SK-N-SH (cell line): ENCODE results near the gene METTL23. TPM values are rescaled to one million over a fixed set of nuclear protein-coding genes. Genes with fewer than 3 reads are reported as not detected.
A peak's percentile ranks its signal among the peaks of the same experiment; 100 is the strongest.

ENCODE experiments used
- CTCF ChIA-PET: fragments of 300-600, 350-600 bp; formaldehyde crosslinking; extraction: SDS; loops from one replicate; lab custom pipeline; 2021; lab: Yijun Ruan, JAX
- POLR2A ChIA-PET: fragments of 350-600 bp; sonication (Branson Sonifier 250); formaldehyde crosslinking; extraction: SDS; loops from one replicate; lab custom pipeline; 2020; ENCODE audit warnings: antibody characterized with exemption, inconsistent platforms; lab: Yijun Ruan, JAX
- DNase-seq: peaks from one replicate; pipeline ENCODE4 v3.0.0; 2012
- H2AFZ ChIP-seq: fragments of 200-600 bp; sonication (generic); 2 replicates; pipeline ENCODE4 v1.8.1; 2016; ENCODE audit warnings: antibody characterized with exemption, mild to moderate bottlenecking, low read depth
- H3F3A ChIP-seq: fragments of 200-600 bp; sonication (generic); replicated peaks from 2 replicates; pipeline ENCODE3; 2016; ENCODE audit warnings: antibody characterized with exemption, mild to moderate bottlenecking; ENCODE audit not compliant: insufficient read depth
- H3K27ac ChIP-seq, 2 experiments: fragments of 200-500 bp in 1 of 2; fragments of 200-600 bp in 1 of 2; sonication (Bioruptor generic) in 1 of 2; sonication (generic), shearing (Covaris generic) in 1 of 2; 2 replicates each; pipeline versions ENCODE4 v1.5.1 to v1.6.1; 2014 to 2016; ENCODE audit warnings: low read depth in 2 of 2, inconsistent platforms in 1 of 2, low read length in 1 of 2, mild to moderate bottlenecking in 1 of 2, mixed read lengths in 1 of 2
- H3K27me3 ChIP-seq: fragments of 200-600 bp; sonication (generic), shearing (Covaris generic); 2 replicates; pipeline ENCODE4 v1.6.1; 2016; ENCODE audit warnings: mixed run types; ENCODE audit not compliant: insufficient read depth
- H3K36me3 ChIP-seq, 2 experiments: fragments of 200-500 bp in 1 of 2; fragments of 200-600 bp in 1 of 2; sonication (Bioruptor generic) in 1 of 2; sonication (generic) in 1 of 2; replicated peaks in 1 of 2; 2 replicates each; pipeline versions ENCODE3 to v1.5.1; 2014 to 2016; ENCODE audit warnings: low read length in 1 of 2, mild to moderate bottlenecking in 1 of 2; ENCODE audit not compliant: insufficient read depth in 2 of 2, control insufficient read depth in 1 of 2
- H3K4me1 ChIP-seq, 2 experiments: fragments of 200-500 bp in 1 of 2; fragments of 200-600 bp in 1 of 2; sonication (Bioruptor generic) in 1 of 2; sonication (generic), shearing (Covaris generic) in 1 of 2; 2 replicates each; pipeline versions ENCODE4 v1.5.1 to v1.6.1; 2014 to 2016; ENCODE audit warnings: low read depth in 1 of 2, low read length in 1 of 2, mixed run types in 1 of 2; ENCODE audit not compliant: insufficient read depth in 2 of 2, control insufficient read depth in 1 of 2
- H3K4me2 ChIP-seq: fragments of 200-600 bp; sonication (generic), shearing (Covaris generic); 2 replicates; pipeline ENCODE4 v1.6.1; 2017; ENCODE audit warnings: mixed run types
- H3K4me3 ChIP-seq, 2 experiments: fragments of 200-500 bp in 1 of 2; fragments of 200-600 bp in 1 of 2; sonication (Bioruptor generic) in 1 of 2; sonication (generic), shearing (Covaris generic) in 1 of 2; 2 replicates each; pipeline versions ENCODE4 v1.5.1 to v1.8.1; 2014 to 2016; ENCODE audit warnings: low read depth in 2 of 2, inconsistent platforms in 1 of 2, low read length in 1 of 2, mild to moderate bottlenecking in 1 of 2, mixed read lengths in 1 of 2, moderate library complexity in 1 of 2
- H3K79me2 ChIP-seq: fragments of 200-600 bp; sonication (generic); 2 replicates; pipeline ENCODE4 v1.8.1; 2017; ENCODE audit warnings: mild to moderate bottlenecking; ENCODE audit not compliant: insufficient read depth
- H3K9ac ChIP-seq: fragments of 200-600 bp; sonication (generic); 2 replicates; pipeline ENCODE4 v1.6.1; 2017; ENCODE audit warnings: mixed run types
- H3K9me2 ChIP-seq: fragments of 200-600 bp; sonication (generic); 2 replicates; pipeline ENCODE4 v1.6.1; 2017; ENCODE audit warnings: mixed run types
- H3K9me3 ChIP-seq: fragments of 200-600 bp; sonication (generic); 2 replicates; pipeline ENCODE4 v1.6.1; 2017; ENCODE audit warnings: mixed run types, mild to moderate bottlenecking, moderate library complexity
- H4K20me1 ChIP-seq: fragments of 200-600 bp; sonication (generic); 2 replicates; pipeline ENCODE4 v1.6.1; 2017; ENCODE audit warnings: mild to moderate bottlenecking, mixed run types; ENCODE audit not compliant: insufficient read depth
- CTCF ChIP-seq: fragments of 200-600 bp; sonication (generic); IDR thresholded peaks from 2 replicates; pipeline ENCODE4 v1.6.1; 2017; ENCODE audit warnings: antibody characterized with exemption, mild to moderate bottlenecking, moderate library complexity
- ELF1 ChIP-seq: IDR thresholded peaks from 2 replicates; pipeline ENCODE4 v1.4.0; 2012
- EP300 ChIP-seq, 2 experiments: IDR thresholded peaks; 2 replicates each; pipeline versions ENCODE4 v1.4.0 to v1.6.1; 2012; ENCODE audit warnings: borderline replicate concordance in 1 of 2, low read depth in 1 of 2, low read length in 1 of 2
- EZH2phosphoT487 ChIP-seq: fragments of 200-600 bp; sonication (generic); IDR thresholded peaks from 2 replicates; pipeline ENCODE4 v1.6.1; 2017; ENCODE audit warnings: low read depth, mixed run types, mild to moderate bottlenecking, antibody characterized with exemption, moderate library complexity, borderline replicate concordance
- FOSL2 ChIP-seq: IDR thresholded peaks from 2 replicates; pipeline ENCODE4 v1.4.0; 2012; ENCODE audit warnings: low read depth, mild to moderate bottlenecking, moderate library complexity, borderline replicate concordance
- GABPA ChIP-seq: IDR thresholded peaks from 2 replicates; pipeline ENCODE4 v1.4.0; 2012; ENCODE audit warnings: low read depth, mild to moderate bottlenecking
- GATA2 ChIP-seq: sonication (generic); formaldehyde crosslinking; IDR thresholded peaks from 2 replicates; pipeline ENCODE4 v1.5.0; 2020; ENCODE audit warnings: mild to moderate bottlenecking, missing genetic modification reagents
- IRF3 ChIP-seq: fragments of 150-350 bp; IDR thresholded peaks from 2 replicates; pipeline ENCODE4 v1.6.1; 2016; ENCODE audit warnings: mild to moderate bottlenecking, low read depth, low read length
- MXI1 ChIP-seq: IDR thresholded peaks from 2 replicates; pipeline ENCODE4 v1.6.1; 2012; ENCODE audit warnings: mild to moderate bottlenecking, low read depth, low read length, improper control_type of control experiment
- NFIC ChIP-seq: IDR thresholded peaks from 2 replicates; pipeline ENCODE4 v1.4.0; 2012; ENCODE audit warnings: borderline replicate concordance
- NRF1 ChIP-seq: IDR thresholded peaks from 2 replicates; pipeline ENCODE4 v1.6.1; 2012; ENCODE audit warnings: low read depth, mild to moderate bottlenecking, low read length
- POLR2AphosphoS5 ChIP-seq: IDR thresholded peaks from 2 replicates; pipeline ENCODE4 v1.6.1; 2012; ENCODE audit warnings: low read depth, low read length
- RFX5 ChIP-seq: IDR thresholded peaks from 2 replicates; pipeline ENCODE4 v1.6.1; 2012; ENCODE audit warnings: mild to moderate bottlenecking, improper control_type of control experiment, low read length
- SMC3 ChIP-seq: IDR thresholded peaks from 2 replicates; pipeline ENCODE4 v1.6.1; 2012; ENCODE audit warnings: low read depth, low read length, improper control_type of control experiment
- YY1 ChIP-seq: IDR thresholded peaks from 2 replicates; pipeline ENCODE4 v1.4.0; 2012; ENCODE audit warnings: low read depth, mild to moderate bottlenecking
- WGBS: methylation state at CpG from one replicate; pipeline ENCODE4 v1.1.6; 2017; ENCODE audit warnings: low lambda C conversion rate; 5-methylcytosine and 5-hydroxymethylcytosine counted together
- polyA plus RNA-seq, 3 experiments: library from polyadenylated mRNA; depleted of rRNA; stranded (reverse); fragments of >200 nt; gene quantifications; 2 replicates each; pipeline ENCODE4 v1.2.3, GENCODE V29; 2012
- TF ChIP-seq, protein P1 (sequence below): fragments of 150-350 bp; IDR thresholded peaks from 2 replicates; pipeline ENCODE4 v1.6.1; 2017; ENCODE audit warnings: antibody characterized with exemption, low read length, low read depth, borderline replicate concordance
- TF ChIP-seq, protein P2 (sequence below): IDR thresholded peaks from 2 replicates; pipeline ENCODE4 v1.4.0; 2012; ENCODE audit warnings: low read depth
- TF ChIP-seq, protein P3 (sequence below): IDR thresholded peaks from 2 replicates; pipeline ENCODE4 v1.6.1; 2012; ENCODE audit warnings: mild to moderate bottlenecking, low read depth, low read length, moderate library complexity
- TF ChIP-seq, protein P4 (sequence below): IDR thresholded peaks from 2 replicates; pipeline ENCODE4 v1.4.0; 2012; ENCODE audit warnings: low read depth, borderline replicate concordance

METTL23 gene
- polyA plus RNA-seq, 1 of the 3 experiments (the other 2 are of a cell fraction): 75.9 TPM

DNA sequence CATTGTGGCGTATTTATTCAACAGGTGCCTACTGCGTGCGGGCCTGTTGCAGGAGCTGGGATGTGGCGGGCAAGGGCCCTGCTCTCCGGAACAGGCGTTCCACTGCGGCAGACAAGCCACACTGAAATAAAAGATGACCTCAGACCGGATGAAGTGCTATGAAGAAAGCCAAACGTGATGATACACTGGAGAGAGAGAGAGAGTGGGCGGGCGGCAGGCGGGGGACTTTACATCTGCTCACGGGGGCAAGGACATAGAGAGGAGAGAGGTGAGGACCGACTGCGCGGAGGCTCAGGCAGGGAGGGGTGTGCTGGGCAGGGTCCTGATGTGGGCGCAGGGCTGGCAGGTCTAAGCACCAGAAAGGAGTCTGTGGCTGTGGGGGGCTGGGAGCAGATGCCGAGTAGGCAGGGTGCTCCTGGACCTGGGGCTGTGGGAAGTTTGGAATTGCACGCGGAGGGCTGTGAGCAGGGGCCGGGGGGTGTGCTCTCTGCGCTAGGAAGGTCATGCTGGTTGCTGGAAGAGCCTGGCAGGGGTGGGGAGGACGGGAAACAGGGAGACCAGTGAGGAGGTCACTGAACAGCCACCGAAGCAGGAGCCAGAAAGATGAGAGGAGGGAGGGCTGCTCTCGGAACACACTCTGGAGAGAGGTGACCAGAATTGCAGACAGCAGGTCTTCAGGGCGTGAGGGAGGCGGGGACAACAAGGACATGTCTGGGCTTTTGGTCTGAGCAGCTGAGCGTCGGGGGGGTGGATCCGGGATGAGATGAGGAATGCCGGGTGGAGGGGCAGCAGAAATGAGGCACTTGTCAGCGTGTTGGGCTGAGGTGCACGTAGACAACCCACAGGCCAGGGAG lies 25.8 kb upstream of the METTL23 start (continued):
- no peak for TF ChIP-seq CTCF
- TF ChIP-seq NRF1: no peak
- peak; percentile 51; the same call in 1 of the 2 replicates for TF ChIP-seq POLR2AphosphoS5
- TF ChIP-seq, protein P1, sequence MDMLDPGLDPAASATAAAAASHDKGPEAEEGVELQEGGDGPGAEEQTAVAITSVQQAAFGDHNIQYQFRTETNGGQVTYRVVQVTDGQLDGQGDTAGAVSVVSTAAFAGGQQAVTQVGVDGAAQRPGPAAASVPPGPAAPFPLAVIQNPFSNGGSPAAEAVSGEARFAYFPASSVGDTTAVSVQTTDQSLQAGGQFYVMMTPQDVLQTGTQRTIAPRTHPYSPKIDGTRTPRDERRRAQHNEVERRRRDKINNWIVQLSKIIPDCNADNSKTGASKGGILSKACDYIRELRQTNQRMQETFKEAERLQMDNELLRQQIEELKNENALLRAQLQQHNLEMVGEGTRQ: no peak
- TF ChIP-seq SMC3: no peak
- no peak; the same call in 1 of the 2 replicates for TF ChIP-seq FOSL2
- no peak for TF ChIP-seq ELF1
- TF ChIP-seq RFX5: no peak

- Histone ChIP-seq H4K20me1 (peaks cover 63% of the 10 kb centered on the region), H3K9ac (no peak overlapping the region), H3K27ac (peak overlapping the region; percentile 78 to 84), H2AFZ (no peak overlapping the region), H3F3A (peaks cover 34% of the 10 kb centered on the region), H3K9me3 (no peaks in the 10 kb centered on the region), H3K9me2 (no peaks in the 10 kb centered on the region), H3K27me3 (no peaks in the 10 kb centered on the region), H3K79me2 (peaks cover 98% of the 10 kb centered on the region), H3K4me2 (peak overlapping the region; percentile 83), H3K4me3 (no peak overlapping the region), H3K36me3 (no peaks in the 10 kb centered on the region), H3K4me1 (peaks cover 26 to 45% of the 10 kb centered on the region in 2 experiments)
- ChIA-PET CTCF (interaction anchor here (0.8 to 8.3 kb wide), 8 partner anchors 9 to 365 kb away, joined by 3 to 50 read pairs (median 6); partner anchors contain the start of gene MXRA7), POLR2A (interaction anchor here (1.0 to 2.1 kb wide), 2 partner anchors 8 to 158 kb away, joined by 3 to 6 read pairs; no protein-coding TSS in a partner anchor)
- no peak for DNase-seq
- WGBS: 71% methylated on average over 11 of the region's 11 CpGs
- no peak for TF ChIP-seq GABPA
- no peak for TF ChIP-seq MXI1
- TF ChIP-seq, protein P2, sequence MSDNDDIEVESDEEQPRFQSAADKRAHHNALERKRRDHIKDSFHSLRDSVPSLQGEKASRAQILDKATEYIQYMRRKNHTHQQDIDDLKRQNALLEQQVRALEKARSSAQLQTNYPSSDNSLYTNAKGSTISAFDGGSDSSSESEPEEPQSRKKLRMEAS: no peak
- TF ChIP-seq YY1: no peak
- no peak for TF ChIP-seq IRF3
- TF ChIP-seq EP300 (IDR thresholded peaks at IDR 0.05; ENCODE audit: borderline replicate concordance in 1 of 2, low read depth in 1 of 2, low read length in 1 of 2): no peak
- TF ChIP-seq, protein P3, sequence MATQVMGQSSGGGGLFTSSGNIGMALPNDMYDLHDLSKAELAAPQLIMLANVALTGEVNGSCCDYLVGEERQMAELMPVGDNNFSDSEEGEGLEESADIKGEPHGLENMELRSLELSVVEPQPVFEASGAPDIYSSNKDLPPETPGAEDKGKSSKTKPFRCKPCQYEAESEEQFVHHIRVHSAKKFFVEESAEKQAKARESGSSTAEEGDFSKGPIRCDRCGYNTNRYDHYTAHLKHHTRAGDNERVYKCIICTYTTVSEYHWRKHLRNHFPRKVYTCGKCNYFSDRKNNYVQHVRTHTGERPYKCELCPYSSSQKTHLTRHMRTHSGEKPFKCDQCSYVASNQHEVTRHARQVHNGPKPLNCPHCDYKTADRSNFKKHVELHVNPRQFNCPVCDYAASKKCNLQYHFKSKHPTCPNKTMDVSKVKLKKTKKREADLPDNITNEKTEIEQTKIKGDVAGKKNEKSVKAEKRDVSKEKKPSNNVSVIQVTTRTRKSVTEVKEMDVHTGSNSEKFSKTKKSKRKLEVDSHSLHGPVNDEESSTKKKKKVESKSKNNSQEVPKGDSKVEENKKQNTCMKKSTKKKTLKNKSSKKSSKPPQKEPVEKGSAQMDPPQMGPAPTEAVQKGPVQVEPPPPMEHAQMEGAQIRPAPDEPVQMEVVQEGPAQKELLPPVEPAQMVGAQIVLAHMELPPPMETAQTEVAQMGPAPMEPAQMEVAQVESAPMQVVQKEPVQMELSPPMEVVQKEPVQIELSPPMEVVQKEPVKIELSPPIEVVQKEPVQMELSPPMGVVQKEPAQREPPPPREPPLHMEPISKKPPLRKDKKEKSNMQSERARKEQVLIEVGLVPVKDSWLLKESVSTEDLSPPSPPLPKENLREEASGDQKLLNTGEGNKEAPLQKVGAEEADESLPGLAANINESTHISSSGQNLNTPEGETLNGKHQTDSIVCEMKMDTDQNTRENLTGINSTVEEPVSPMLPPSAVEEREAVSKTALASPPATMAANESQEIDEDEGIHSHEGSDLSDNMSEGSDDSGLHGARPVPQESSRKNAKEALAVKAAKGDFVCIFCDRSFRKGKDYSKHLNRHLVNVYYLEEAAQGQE: no peak
- no peak for TF ChIP-seq NFIC
- TF ChIP-seq SMC3: no peak
- TF ChIP-seq, protein P4, sequence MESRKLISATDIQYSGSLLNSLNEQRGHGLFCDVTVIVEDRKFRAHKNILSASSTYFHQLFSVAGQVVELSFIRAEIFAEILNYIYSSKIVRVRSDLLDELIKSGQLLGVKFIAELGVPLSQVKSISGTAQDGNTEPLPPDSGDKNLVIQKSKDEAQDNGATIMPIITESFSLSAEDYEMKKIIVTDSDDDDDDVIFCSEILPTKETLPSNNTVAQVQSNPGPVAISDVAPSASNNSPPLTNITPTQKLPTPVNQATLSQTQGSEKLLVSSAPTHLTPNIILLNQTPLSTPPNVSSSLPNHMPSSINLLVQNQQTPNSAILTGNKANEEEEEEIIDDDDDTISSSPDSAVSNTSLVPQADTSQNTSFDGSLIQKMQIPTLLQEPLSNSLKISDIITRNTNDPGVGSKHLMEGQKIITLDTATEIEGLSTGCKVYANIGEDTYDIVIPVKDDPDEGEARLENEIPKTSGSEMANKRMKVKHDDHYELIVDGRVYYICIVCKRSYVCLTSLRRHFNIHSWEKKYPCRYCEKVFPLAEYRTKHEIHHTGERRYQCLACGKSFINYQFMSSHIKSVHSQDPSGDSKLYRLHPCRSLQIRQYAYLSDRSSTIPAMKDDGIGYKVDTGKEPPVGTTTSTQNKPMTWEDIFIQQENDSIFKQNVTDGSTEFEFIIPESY: no peak
- no peak for TF ChIP-seq EZH2phosphoT487
- TF ChIP-seq GATA2 (CRISPR knock-in tag): no peak
- no peak for TF ChIP-seq FOSL2
These were observed 25.1 kb upstream of the METTL23 start for GRCh38 chr17:76701471-76701967.
